HEK293 (cell line): ENCODE data around the gene PLSCR5.

ENCODE experiments used
- ATF2 ChIP-seq: fragments of 450-650 bp; formaldehyde crosslinking; IDR thresholded peaks from 2 replicates; pipeline ENCODE4 v1.5.1; 2016; ENCODE audit warnings: missing biosample characterization, missing genetic modification characterization, low read depth
- CTCF ChIP-seq: fragments of 450-650 bp; formaldehyde crosslinking; IDR thresholded peaks from 2 replicates; pipeline ENCODE4 v1.5.1; 2016; ENCODE audit warnings: missing biosample characterization, missing genetic modification characterization
- ELK4 ChIP-seq: IDR thresholded peaks from 2 replicates; pipeline ENCODE4 v1.6.1; 2011; ENCODE audit warnings: mild to moderate bottlenecking, low read depth, low read length, borderline replicate concordance
- ZNF639 ChIP-seq: fragments of 450-650 bp; formaldehyde crosslinking; IDR thresholded peaks from 2 replicates; pipeline ENCODE4 v1.5.1; 2016; ENCODE audit warnings: missing biosample characterization, missing genetic modification characterization
- ZNF776 ChIP-seq: fragments of 450-650 bp; formaldehyde crosslinking; IDR thresholded peaks from 2 replicates; pipeline ENCODE4 v1.5.0; 2017; ENCODE audit warnings: missing biosample characterization, missing genetic modification characterization, borderline replicate concordance
- ZNF777 ChIP-seq: fragments of 450-650 bp; formaldehyde crosslinking; IDR thresholded peaks from 2 replicates; pipeline ENCODE4 v1.5.1; 2017; ENCODE audit warnings: missing biosample characterization, missing genetic modification characterization, borderline replicate concordance

- no peak for TF ChIP-seq CTCF
- no peak for TF ChIP-seq ELK4
- no peak for TF ChIP-seq ATF2 (tag by site-specific recombination)
- TF ChIP-seq ZNF639 = no peak
- TF ChIP-seq ZNF777 (tag by site-specific recombination) = no peak
- TF ChIP-seq ZNF776 (tag by site-specific recombination) = no peak
Observed at GRCh38 chr3:146636881-146637280, 31.7 kb upstream of the PLSCR5 start.
